HG03159 (cell line): ENCODE data around the gene ARRB1.

Experiments used
- ATAC-seq: cut with Tn5 transposase; IDR thresholded peaks from one replicate; pipeline ENCODE4 v1.9.1; 2021; ENCODE audit warnings: mild to moderate bottlenecking, moderate library complexity; ENCODE audit not compliant: unreplicated experiment

Gene ARRB1

GRCh38 chr11:75261902-75262361 is 89.5 kb downstream of the ARRB1 start:
- no peak for ATAC-seq

- ATAC-seq, result no peak
Observed at GRCh38 chr11:75260396-75261170, 90.9 kb downstream of the ARRB1 start.

GRCh38 chr11:75254326-75254725 is 97.1 kb downstream of the ARRB1 start:
- ATAC-seq, result no peak

GRCh38 chr11:75249704-75250103 is 101.8 kb downstream of the ARRB1 start:
- ATAC-seq, result no peak

- ATAC-seq, result no peak
Observed at GRCh38 chr11:75248924-75249256, 102.6 kb downstream of the ARRB1 start.

GRCh38 chr11:75246671-75247350 is 104.7 kb downstream of the ARRB1 start:
- no peak for ATAC-seq

- ATAC-seq, result no peak
Observed at GRCh38 chr11:75246006-75246670, 105.3 kb downstream of the ARRB1 start.

GRCh38 chr11:75245356-75246005 is 106.0 kb downstream of the ARRB1 start:
- no peak for ATAC-seq

- no peak for ATAC-seq
Observed at GRCh38 chr11:75244052-75244814, 107.2 kb downstream of the ARRB1 start.

- ATAC-seq, result no peak
Observed at GRCh38 chr11:75242722-75243600, 108.5 kb downstream of the ARRB1 start.

- peak; percentile 13 for ATAC-seq
Observed at GRCh38 chr11:75241906-75242644, 109.4 kb downstream of the ARRB1 start.

GRCh38 chr11:75241036-75241905 is 110.2 kb downstream of the ARRB1 start:
- peak; percentile 91 for ATAC-seq

- ATAC-seq, result no peak
Observed at GRCh38 chr11:75240311-75241035, 111.0 kb downstream of the ARRB1 start, which contains the start of gene TPBGL. TSS of gene TPBGL (plus strand) at chr11:75240774. CDS start at chr11:75241050, 276 bp downstream.

GRCh38 chr11:75239531-75240290 is 111.8 kb downstream of the ARRB1 start:
- no peak for ATAC-seq

- no peak for ATAC-seq
Observed at GRCh38 chr11:75238595-75239440, 112.6 kb downstream of the ARRB1 start.

- ATAC-seq, result no peak
Observed at GRCh38 chr11:75237050-75237449, 114.4 kb downstream of the ARRB1 start.
